Measurements from ENCODE around the gene CDKAL1. TPM values are rescaled to one million over a fixed set of nuclear protein-coding genes. Genes with fewer than 3 reads are reported as not detected.
"Not testable (repeated sequence)": the region's sequence is repeated elsewhere in the genome, so short reads cannot be mapped to it uniquely, and the experiment has no call there.

The CDKAL1 gene
- total RNA-seq, 1 donor from 2014 or later: 47.6 TPM

GRCh38 chr6:20599302-20600051 lies 65.2 kb downstream of the CDKAL1 start:
- DNase-seq: no peak

DNA sequence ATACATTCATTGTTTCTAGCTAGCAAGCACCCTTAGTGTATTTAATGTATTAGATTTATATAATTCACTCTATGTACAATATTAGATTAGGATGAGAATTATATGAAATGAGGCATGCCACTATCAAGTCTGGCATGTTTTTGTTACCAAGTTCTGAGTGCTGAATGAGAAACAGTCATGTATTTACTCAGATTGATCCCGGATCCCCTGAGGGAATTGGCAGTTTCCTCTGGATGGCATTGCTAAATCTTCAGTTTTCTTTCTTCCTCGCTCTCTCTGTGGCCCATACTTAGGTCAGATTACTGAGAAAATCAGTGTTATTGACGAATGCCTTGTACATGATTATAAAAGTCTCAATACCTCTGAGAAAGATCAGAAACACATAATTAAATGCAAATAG lies 66.6 kb downstream of the CDKAL1 start:
- DNase-seq: no peak

- DNase-seq: no peak
Measured at GRCh38 chr6:20604159-20604558, 69.9 kb downstream of the CDKAL1 start.

GRCh38 chr6:20605061-20605460 lies 70.8 kb downstream of the CDKAL1 start:
- DNase-seq: no peak

GRCh38 chr6:20605581-20605980 lies 71.3 kb downstream of the CDKAL1 start:
- DNase-seq: no peak

GRCh38 chr6:20606831-20607230 lies 72.6 kb downstream of the CDKAL1 start:
- DNase-seq: no peak

DNA sequence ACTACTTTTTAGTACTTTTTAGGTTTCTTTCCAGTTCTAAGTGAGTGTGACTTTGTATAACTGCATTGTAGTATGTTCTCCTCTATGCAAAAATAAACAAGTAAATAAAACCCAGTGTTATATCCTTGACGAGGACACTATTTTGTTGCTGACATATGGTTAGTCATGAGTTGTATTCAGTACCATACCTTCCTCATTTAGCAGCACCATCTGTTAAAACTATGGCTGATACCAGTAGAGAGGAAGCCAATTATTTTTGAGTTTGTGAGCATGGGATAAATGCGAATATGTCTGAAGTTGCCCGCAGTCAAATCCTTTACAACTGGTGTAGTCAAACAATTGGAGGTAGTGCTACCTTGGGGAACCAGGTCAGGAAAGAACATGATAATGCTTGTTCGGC lies 74.1 kb downstream of the CDKAL1 start:
- no peak for DNase-seq

GRCh38 chr6:20608905-20609304 lies 74.6 kb downstream of the CDKAL1 start:
- DNase-seq: no peak

DNA sequence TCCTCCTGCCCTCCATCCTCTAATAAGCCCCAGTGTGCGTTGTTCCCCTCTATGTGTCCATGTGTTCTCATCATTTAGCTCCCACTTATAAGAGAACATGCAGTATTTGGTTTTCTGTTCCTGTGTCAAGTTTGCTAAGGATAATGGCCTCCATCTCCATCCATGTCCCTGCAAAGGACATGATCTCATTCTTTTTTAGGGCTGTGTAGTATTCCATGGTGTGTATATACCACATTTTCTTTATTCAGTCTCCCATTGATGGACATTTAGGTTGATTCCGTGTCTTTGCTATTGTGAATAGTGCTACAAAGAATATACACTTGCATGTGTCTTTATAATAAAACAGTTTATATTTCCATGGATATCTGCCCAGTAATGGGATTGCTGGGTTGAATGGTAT lies 75.7 kb downstream of the CDKAL1 start:
- not testable (repeated sequence) for DNase-seq

- DNase-seq: no peak
Measured at GRCh38 chr6:20610636-20611370, 76.5 kb downstream of the CDKAL1 start.

DNA sequence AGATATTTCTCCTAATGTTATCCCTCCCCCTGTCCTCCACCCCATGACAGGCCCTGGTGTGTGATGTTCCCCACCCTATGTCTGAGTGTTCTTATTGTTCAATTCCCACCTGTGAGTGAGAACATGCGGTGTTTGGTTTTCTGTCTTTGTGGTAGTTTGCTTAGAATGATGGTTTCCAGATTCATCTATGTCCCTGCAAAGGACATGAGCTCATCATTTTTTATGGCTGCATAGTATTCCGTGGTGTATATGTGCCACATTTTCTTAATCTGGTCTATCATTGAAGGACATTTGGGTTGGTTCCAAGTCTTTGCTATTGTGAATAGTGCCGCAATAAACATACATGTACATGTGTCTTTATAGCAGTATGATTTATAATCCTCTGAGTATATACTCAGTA lies 83.3 kb downstream of the CDKAL1 start:
- not testable (repeated sequence) for DNase-seq

DNA sequence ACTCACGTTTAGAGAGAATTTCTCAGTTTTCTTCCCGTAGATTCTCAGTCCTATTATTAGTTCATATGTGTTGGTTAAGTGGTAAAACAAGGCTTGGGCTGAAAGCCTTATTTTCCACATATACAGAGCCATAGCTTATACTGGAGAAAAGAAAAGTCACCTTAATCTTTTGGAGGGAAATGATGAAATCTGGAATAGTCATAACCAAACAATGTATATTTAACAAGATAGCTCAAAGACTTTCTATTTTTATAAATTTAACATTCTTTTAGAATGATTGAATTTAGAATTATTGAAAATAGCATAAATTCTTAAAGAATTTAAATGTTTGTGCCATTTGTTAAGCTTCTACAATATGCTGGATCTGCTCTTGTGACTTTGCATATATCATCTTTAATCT lies 85.8 kb downstream of the CDKAL1 start:
- no peak for DNase-seq

GRCh38 chr6:20623761-20624160 lies 89.5 kb downstream of the CDKAL1 start:
- DNase-seq: no peak

- DNase-seq: no peak
Measured at GRCh38 chr6:20626165-20626564, 91.9 kb downstream of the CDKAL1 start.

DNA sequence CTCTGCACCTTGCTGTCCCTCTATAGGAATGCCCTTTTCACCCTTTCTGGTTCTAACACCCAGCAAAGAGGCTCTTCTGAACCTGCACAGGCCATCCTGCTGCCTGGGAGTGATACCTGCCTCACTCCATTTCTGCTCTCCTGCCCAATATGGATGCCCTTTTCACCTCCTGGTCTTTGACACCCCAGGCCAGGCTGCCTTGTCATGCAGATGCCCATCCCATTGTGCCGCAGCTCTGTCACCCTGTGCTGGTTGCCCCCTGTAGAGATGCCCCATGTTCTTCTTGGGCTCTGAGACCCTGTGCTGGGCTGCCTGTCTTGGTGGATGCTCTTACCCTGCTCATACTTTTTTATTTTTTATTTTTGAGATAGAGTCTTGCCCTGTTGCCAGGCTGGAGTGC lies 95.3 kb downstream of the CDKAL1 start:
- DNase-seq: no peak

DNA sequence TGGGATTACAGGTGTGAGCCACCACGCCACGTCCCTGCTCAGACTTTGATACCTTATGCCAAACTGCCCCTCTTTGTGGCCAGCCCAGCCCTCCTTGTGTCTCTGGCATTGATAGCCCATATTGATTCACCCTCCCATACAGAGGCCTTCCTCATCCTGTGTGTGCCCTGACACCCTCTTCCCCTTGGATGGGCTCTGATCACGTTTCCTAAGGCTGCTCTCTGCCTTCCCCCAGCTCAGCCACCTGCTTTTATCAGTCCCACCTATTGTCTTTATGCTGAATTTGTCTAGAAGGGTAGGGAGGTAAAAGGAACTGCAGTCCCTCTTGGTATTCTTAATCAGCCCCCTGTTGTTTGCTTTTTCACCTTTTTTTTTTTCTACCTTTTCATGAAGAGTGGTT lies 95.9 kb downstream of the CDKAL1 start:
- no peak for DNase-seq

GRCh38 chr6:20630617-20631548 lies 96.6 kb downstream of the CDKAL1 start:
- no peak for DNase-seq

DNA sequence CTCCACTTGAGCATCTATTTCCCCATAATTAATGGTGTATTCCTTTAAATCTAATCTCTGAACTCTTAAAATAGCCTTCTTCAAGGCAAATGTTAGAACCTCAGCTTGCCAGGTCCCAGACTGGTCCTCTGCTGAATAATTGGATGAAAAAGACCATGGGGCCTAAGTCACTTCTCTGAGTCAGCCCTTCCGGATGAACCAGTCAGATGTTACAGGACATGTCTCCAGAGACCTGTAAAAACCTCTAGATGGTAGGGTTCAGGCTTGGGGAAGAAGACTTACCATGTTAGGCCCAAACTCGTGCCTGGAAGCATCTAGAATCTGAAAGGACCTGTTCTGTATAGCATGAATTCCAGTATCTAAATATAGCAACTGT lies 97.3 kb downstream of the CDKAL1 start:
- DNase-seq: no peak

DNA sequence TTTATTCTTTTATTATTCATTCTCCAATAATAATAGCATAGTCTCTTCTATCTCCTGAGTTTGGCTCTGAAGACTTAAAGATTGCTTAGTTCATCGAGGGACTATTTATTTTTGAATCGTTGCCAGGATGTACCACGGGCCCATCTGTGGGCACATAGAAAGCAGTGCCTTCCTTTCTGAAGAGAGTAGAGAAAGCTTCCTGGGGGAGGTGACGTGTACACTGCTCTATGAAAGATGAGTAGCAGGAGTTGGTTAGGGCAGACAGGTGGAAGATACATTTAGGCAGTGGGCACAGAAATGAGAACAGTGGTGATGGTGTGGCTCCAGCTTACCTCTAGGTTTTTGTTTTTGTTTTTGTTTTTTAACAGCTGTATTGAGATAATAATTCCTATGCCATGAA lies 98.4 kb downstream of the CDKAL1 start:
- DNase-seq: no peak

GRCh38 chr6:20633566-20634340 lies 99.5 kb downstream of the CDKAL1 start:
- DNase-seq: no peak

- DNase-seq: no peak
Measured at GRCh38 chr6:20639161-20639560, 104.9 kb downstream of the CDKAL1 start.

DNA sequence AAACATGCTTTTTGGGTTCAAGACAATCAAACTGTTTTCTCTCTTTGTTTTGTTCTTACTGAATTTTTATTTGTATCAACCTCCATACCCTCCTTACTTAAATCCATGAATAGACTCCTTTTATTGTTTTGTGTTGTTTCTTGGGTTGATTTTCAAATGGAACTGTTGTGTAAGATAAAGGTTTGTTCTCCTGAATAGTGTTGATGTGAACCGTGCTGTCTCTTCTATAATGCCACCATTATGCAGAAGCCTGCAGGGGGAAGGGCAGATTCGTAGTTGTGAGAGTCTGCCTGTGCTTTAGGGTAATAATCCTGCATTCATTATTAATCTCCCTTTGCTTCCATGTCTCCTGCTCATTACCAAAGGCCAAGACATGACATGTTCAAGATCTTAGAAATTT lies 105.9 kb downstream of the CDKAL1 start:
- DNase-seq: no peak
